IMR-90 (cell line): ENCODE measurements around the gene RFX2.

Experiments used
- CTCF ChIP-seq: conservative IDR thresholded peaks from 2 replicates; pipeline ENCODE4 v1.5.1; 2012; ENCODE audit warnings: mild to moderate bottlenecking, low read depth, low read length, improper control_type of control experiment
- MXI1 ChIP-seq: IDR thresholded peaks from 2 replicates; pipeline ENCODE4 v1.6.1; 2012; ENCODE audit warnings: low read depth, mild to moderate bottlenecking, low read length, moderate library complexity, borderline replicate concordance
- POLR2A ChIP-seq: IDR thresholded peaks from 2 replicates; pipeline ENCODE4 v1.6.1; 2012; ENCODE audit warnings: mild to moderate bottlenecking, low read depth, low read length
- SMC3 ChIP-seq: fragments of 150-350 bp; IDR thresholded peaks from 2 replicates; pipeline ENCODE4 v1.6.1; 2016; ENCODE audit warnings: low read depth, mild to moderate bottlenecking, antibody characterized with exemption, low read length, moderate library complexity
- USF2 ChIP-seq: fragments of 150-350 bp; IDR thresholded peaks from 2 replicates; pipeline ENCODE4 v1.6.1; 2017; ENCODE audit warnings: mild to moderate bottlenecking, antibody characterized with exemption, low read length, low read depth

- no peak for TF ChIP-seq CTCF
- TF ChIP-seq USF2 = no peak
- TF ChIP-seq POLR2A = no peak
- TF ChIP-seq SMC3 = no peak
- TF ChIP-seq MXI1 = no peak
Observed at GRCh38 chr19:6109947-6110346, 353 bp downstream of the RFX2 start.
